CD4-positive, CD25-positive, alpha-beta regulatory T cell (primary cell): ENCODE data around the gene CNPY1. TPM values are rescaled to one million over a fixed set of nuclear protein-coding genes. Genes with fewer than 3 reads are reported as not detected.

Experiments used
- ATAC-seq, 2 donors: fragments of 150-1000 bp; cut with Tn5 transposase; one replicate each; pipeline ENCODE4 v1.10.0; 2021; ENCODE audit warnings: low read depth in 2 of 2, moderate number of reproducible peaks in 2 of 2, moderate library complexity in 1 of 2
- DNase-seq, 3 donors: peaks; one replicate each; pipeline versions ENCODE4 v3.0.0 to v3.0.0-alpha.2; 2012 to 2022; ENCODE audit warnings: mixed read lengths in 1 of 3
- H3K27ac ChIP-seq: one replicate; pipeline ENCODE4 v1.7.0; 2013; ENCODE audit warnings: mild to moderate bottlenecking, low read length; ENCODE audit not compliant: insufficient read depth, poor library complexity, severe bottlenecking
- H3K27me3 ChIP-seq: one replicate; pipeline ENCODE4 v1.7.0; 2013; ENCODE audit warnings: low read length; ENCODE audit not compliant: control insufficient read depth, insufficient read depth
- H3K36me3 ChIP-seq: one replicate; pipeline ENCODE4 v1.7.0; 2013; ENCODE audit warnings: mild to moderate bottlenecking, low read length, moderate library complexity; ENCODE audit not compliant: control insufficient read depth, insufficient read depth
- H3K4me1 ChIP-seq: 2 replicates; pipeline ENCODE4 v1.7.0; 2013; ENCODE audit warnings: mild to moderate bottlenecking, low read length; ENCODE audit not compliant: insufficient read depth, control insufficient read depth, poor library complexity, severe bottlenecking
- H3K4me3 ChIP-seq: one replicate; pipeline ENCODE4 v1.7.0; 2013; ENCODE audit warnings: low read depth, mild to moderate bottlenecking, low read length, moderate library complexity
- H3K9me3 ChIP-seq, 2 experiments: 1 replicate in 1 of 2; 2 replicates in 1 of 2; pipeline ENCODE4 v1.7.0; 2013; ENCODE audit warnings: low read length in 2 of 2, mild to moderate bottlenecking in 1 of 2, moderate library complexity in 1 of 2; ENCODE audit not compliant: control insufficient read depth in 2 of 2
- H3K27ac Mint-ChIP-seq, 3 donors: one replicate each; pipeline ENCODE4 v1.8.0; 2020 to 2022; ENCODE audit warnings: mild to moderate bottlenecking in 3 of 3, mixed read lengths in 3 of 3, moderate library complexity in 2 of 3
- H3K27me3 Mint-ChIP-seq: one replicate; pipeline ENCODE4 v1.8.0; 2022; ENCODE audit warnings: mild to moderate bottlenecking, mixed read lengths
- H3K36me3 Mint-ChIP-seq: one replicate; pipeline ENCODE4 v1.8.0; 2020; ENCODE audit warnings: mixed read lengths
- H3K4me1 Mint-ChIP-seq, 4 donors: one replicate each; pipeline ENCODE4 v1.8.0; 2020 to 2022; ENCODE audit warnings: mixed read lengths in 4 of 4, mild to moderate bottlenecking in 1 of 4
- H3K4me3 Mint-ChIP-seq, 4 donors: one replicate each; pipeline ENCODE4 v1.8.0; 2020 to 2022; ENCODE audit warnings: mild to moderate bottlenecking in 4 of 4, mixed read lengths in 4 of 4, moderate library complexity in 3 of 4
- H3K9me3 Mint-ChIP-seq, 7 donors: one replicate each; pipeline ENCODE4 v1.8.0; 2020 to 2022; ENCODE audit warnings: mixed read lengths in 7 of 7, mild to moderate bottlenecking in 3 of 7, moderate library complexity in 2 of 7
- polyA plus RNA-seq, 4 donors: library from polyadenylated mRNA; unstranded; fragments of 300-500 nt; fragmentation: Illumina TruSeq; gene quantifications; one replicate each; pipeline ENCODE4 v1.2.3, GENCODE V29; 2021
- total RNA-seq: library from RNA; stranded (reverse); gene quantifications from one replicate; pipeline ENCODE4 v1.2.3, GENCODE V29; 2022

CNPY1 gene
- total and polyA plus RNA-seq, 5 donors from 2014 or later = not detected

DNA sequence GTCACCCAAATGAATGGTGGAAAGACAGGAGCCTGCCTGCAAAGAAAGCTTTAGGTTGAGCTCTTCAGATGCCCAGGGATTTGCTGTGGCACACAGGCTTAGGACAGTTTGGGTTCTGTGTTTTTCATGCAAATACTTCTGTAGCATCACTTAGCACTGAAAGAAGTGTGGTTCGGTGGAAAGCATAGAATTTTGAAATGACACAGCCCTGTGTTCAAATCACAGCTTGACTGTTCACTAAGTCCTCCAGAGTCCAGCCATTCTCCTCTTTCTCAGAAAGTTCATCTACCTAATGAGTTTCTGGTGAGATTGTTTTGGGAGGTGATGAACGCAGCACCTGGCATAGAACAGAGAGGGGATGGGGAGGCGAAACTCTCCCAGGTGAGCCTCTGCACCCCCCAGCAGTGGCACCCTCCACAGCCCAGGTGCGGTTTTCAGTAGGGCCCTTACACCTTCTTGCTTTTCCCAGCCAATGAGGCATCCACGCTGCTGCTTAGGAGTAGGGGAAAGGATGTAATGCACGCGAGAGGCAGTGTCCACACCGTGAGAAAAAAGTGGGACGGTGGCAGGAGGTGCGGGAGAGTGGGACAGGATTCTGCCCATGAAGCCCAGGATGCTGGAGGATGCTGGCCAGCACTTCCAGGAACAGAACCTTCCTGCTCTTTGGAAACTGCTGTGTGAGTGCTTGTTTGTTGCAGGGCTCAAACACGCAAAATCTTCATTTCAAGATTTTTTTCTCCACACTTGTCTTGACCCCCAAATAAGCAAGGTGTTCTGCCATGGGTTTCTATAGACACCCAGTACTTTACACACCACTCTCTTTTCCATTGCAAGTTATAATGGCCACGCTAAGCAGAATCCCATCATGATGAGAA lies 76.8 kb downstream of the CNPY1 start:
- Histone ChIP-seq H3K4me3 (no peak overlapping the region), H3K4me1 (peaks cover 24% of the 10 kb centered on the region), H3K9me3 (no peaks in the 10 kb centered on the region), H3K36me3 (no peaks in the 10 kb centered on the region), H3K27me3 (peaks cover 41% of the 10 kb centered on the region), H3K27ac (no peak overlapping the region)
- Mint-ChIP-seq H3K4me1 (peaks cover 0 to 26% (median 1%) of the 10 kb centered on the region in 4 donors), H3K4me3 (peak overlapping the region in 1 of 4 donors; percentile 35), H3K36me3 (no peaks in the 10 kb centered on the region), H3K9me3 (peaks cover 0 to 3% (median 0%) of the 10 kb centered on the region in 7 donors), H3K27me3 (peaks cover 86% of the 10 kb centered on the region), H3K27ac (no peak overlapping the region)
- no peak for DNase-seq
- no peak for ATAC-seq

DNA sequence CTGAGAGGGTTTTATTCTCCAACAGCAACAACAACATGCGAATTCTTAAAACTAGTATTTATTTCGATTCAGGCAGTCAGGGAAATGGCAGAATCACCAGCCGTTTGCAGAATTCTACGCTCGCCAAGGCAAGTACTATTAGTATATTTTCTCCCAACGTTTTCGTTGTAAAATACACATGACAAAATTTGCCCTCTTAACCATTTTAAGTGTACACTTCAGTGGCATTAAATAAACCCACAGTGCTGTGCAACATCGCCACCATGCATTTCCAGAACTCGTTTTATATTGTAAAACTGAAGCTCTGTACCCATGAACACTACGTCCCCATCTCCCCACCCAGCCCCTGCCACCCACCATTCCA lies 77.6 kb downstream of the CNPY1 start:
- Histone ChIP-seq H3K27ac (no peak overlapping the region), H3K9me3 (no peaks in the 10 kb centered on the region), H3K4me3 (no peak overlapping the region), H3K4me1 (peaks cover 24% of the 10 kb centered on the region), H3K36me3 (no peaks in the 10 kb centered on the region), H3K27me3 (peaks cover 38% of the 10 kb centered on the region)
- H3K27me3 Mint-ChIP-seq = peaks cover 86% of the 10 kb centered on the region
- DNase-seq = no peak
- H3K4me3 Mint-ChIP-seq = peak overlapping the region in 1 of 4 donors; percentile 35
- H3K36me3 Mint-ChIP-seq = no peaks in the 10 kb centered on the region
- peaks cover 0 to 26% (median 3%) of the 10 kb centered on the region in 4 donors for H3K4me1 Mint-ChIP-seq
- H3K27ac Mint-ChIP-seq = no peak overlapping the region
- no peak for ATAC-seq
- H3K9me3 Mint-ChIP-seq = peaks cover 0 to 3% (median 0%) of the 10 kb centered on the region in 7 donors

DNA sequence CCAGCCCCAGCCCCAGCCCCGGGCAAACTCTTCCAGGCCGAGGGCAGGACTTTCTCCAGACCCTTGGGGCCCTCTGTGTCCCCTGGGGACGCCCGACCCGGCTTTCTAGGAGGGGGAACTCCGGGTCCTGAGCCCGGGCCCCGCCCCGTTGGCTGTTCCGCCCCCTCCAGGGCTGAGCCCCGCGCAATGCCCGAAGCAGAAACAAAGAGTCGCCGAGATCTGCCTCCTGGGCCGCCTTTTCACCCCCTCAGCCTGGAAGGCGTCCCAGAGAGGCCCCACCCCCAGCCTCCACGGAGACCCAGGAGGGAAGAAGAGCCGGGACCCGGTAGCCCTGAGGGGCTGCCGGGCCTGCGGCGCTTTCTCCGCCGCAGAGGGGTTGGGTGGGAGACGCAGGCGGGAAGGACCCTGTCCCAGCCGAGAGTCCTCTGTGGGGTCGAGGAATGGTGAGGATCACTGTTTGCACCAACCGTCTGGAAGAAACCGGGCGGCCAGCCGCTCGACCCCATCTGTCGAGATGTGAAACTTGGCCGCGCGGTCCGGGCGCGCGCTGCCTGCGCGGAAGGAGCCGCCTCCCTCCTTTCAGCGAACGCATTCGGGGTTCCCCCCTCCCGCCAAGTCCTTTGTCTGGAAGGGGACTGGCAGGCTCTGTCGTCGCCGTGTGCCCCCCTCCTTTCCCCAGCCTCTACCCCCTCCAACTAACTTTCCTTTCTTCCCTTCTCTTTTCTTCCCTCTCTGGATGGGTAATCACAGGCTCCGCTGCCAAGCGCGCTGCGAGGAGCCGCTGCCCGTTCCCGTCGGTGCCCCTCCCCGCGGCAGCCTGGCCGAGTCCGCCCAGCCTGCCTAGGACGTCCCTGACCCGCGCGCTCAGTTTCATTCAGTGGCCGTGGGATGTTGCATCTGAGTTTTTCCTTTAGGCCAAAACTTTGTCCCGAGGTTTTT lies 78.2 kb downstream of the CNPY1 start:
- ATAC-seq (no peak), DNase-seq (no peak)
- no peaks in the 10 kb centered on the region for H3K9me3 ChIP-seq
- no peak overlapping the region for H3K27ac Mint-ChIP-seq
- peaks cover 0 to 25% (median 4%) of the 10 kb centered on the region in 4 donors for H3K4me1 Mint-ChIP-seq
- no peaks in the 10 kb centered on the region for H3K36me3 ChIP-seq
- peaks cover 24% of the 10 kb centered on the region for H3K4me1 ChIP-seq
- H3K4me3 Mint-ChIP-seq = peak overlapping the region in 1 of 4 donors; percentile 61
- H3K9me3 Mint-ChIP-seq = peaks cover 0 to 3% (median 0%) of the 10 kb centered on the region in 7 donors
- H3K27ac ChIP-seq = no peak overlapping the region
- H3K4me3 ChIP-seq = no peak overlapping the region
- no peaks in the 10 kb centered on the region for H3K36me3 Mint-ChIP-seq
- peaks cover 86% of the 10 kb centered on the region for H3K27me3 Mint-ChIP-seq
- peaks cover 38% of the 10 kb centered on the region for H3K27me3 ChIP-seq

DNA sequence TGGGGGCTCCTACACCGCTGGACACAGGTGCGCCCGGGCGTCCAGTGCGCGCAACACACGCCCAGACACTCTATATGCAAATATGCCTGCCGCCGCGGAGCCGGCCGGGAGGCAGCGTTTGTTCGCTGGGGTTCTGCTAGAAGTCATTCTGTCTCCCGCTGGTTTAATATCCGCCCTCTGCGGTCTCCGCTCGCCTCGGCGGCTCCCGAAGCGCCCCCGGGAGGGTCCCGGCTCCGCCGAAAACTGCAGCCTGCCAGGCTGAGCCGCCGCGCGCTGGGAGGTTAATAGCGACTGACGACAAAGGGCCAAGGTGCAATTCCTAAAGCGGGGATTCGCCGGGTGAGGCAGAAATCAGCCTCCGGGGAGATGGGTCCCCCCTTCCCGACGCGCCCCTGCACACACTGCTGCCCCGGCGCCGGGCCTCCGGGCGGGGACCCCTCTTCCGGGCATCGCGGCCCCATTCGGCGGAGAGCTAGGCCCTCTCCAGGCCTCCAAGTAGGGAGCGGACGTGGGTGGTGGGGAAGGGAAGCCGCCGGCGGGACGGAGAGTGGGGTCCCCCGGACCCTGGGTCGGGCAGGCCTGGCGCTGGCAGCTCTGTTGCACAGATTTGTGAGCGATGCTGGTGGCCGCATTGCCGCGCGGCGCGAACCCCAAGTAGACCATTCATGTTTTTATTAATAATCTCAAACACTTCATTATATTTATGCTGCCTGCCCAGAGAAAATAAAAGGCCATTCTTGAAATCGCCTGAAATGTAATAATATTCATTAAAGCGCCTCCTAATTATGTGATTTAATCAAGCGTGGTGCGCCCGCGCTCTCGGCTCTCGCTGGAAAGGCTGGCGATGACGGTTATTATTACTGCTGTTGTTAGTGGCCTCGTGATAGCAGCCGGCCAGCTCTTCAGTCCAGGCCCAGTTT lies 79.3 kb downstream of the CNPY1 start:
- H3K4me3 ChIP-seq = no peak overlapping the region
- H3K4me1 ChIP-seq = peaks cover 24% of the 10 kb centered on the region
- no peaks in the 10 kb centered on the region for H3K9me3 ChIP-seq
- Mint-ChIP-seq H3K27ac (no peak overlapping the region), H3K9me3 (peaks cover 0 to 3% (median 0%) of the 10 kb centered on the region in 7 donors), H3K36me3 (no peaks in the 10 kb centered on the region), H3K27me3 (peaks cover 88% of the 10 kb centered on the region), H3K4me3 (peak overlapping the region in 2 of 4 donors; percentile 11 to 61), H3K4me1 (peaks cover 0 to 24% (median 4%) of the 10 kb centered on the region in 4 donors)
- peaks cover 34% of the 10 kb centered on the region for H3K27me3 ChIP-seq
- H3K36me3 ChIP-seq = no peaks in the 10 kb centered on the region
- no peak overlapping the region for H3K27ac ChIP-seq
- DNase-seq = peak in 1 of 3 donors; percentile 32
- no peak for ATAC-seq

DNA sequence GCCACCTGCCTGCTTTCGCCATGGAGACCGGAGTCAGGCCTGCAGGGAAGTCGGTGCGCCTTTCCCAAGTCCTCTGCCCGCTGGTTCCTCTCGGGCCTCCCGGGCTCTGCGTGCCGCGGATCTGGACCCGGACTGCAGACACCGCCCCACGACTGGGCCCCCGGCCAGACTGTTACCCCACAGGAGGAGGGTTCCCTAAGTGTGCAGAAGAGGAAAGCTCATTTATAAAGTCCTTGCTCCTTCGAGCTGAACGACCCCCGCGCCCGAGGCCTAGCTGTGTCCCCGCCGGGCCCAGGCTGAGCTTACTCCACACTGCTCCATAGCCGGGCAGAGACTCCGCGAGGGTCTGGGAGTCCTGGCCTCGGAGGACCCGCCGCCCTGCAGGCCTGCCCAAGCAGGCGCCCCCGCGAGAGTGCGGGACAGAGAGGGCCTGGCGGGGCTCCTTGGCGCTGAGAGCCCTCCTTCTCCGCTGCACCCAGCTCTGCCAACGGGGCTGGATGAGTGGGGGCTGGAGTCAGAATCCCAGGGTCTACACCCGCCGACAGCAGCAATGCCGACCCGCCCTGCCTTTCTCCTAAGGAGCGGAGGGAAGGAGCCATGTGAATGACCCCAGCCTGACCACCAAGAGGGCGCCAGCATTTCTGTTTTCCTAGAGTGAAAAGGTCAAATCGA lies 80.1 kb downstream of the CNPY1 start:
- Mint-ChIP-seq H3K27ac (no peak overlapping the region), H3K36me3 (no peaks in the 10 kb centered on the region), H3K4me1 (peaks cover 0 to 23% (median 3%) of the 10 kb centered on the region in 4 donors), H3K9me3 (peaks cover 0 to 4% (median 0%) of the 10 kb centered on the region in 7 donors), H3K27me3 (peaks cover 92% of the 10 kb centered on the region), H3K4me3 (peak overlapping the region in 2 of 4 donors; percentile 11 to 51)
- DNase-seq (no peak), ATAC-seq (no peak)
- Histone ChIP-seq H3K4me1 (peaks cover 24% of the 10 kb centered on the region), H3K36me3 (no peaks in the 10 kb centered on the region), H3K9me3 (no peaks in the 10 kb centered on the region), H3K27me3 (peaks cover 35% of the 10 kb centered on the region), H3K4me3 (no peak overlapping the region), H3K27ac (no peak overlapping the region)

DNA sequence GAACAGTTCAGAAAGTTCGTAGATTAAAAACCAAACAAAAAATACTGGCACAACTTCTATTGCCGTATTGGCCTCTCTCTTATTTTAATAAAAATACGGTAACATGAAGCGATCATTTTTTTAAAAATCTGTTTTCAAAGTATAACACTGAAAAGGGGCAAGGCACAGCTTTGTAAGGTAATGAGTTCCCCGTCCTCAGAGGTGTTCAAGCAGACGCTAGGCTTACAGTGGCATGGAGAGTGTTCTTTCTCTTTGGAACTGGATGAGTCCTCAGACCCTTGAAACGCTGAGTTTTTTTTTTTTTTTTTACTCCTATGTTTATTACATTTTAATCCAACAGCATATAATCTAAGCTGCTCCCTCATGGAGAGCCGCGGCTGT lies 80.6 kb downstream of the CNPY1 start:
- H3K27me3 Mint-ChIP-seq = peaks cover 92% of the 10 kb centered on the region
- Histone ChIP-seq H3K27me3 (peaks cover 39% of the 10 kb centered on the region), H3K27ac (no peak overlapping the region), H3K36me3 (no peaks in the 10 kb centered on the region), H3K4me1 (peaks cover 24% of the 10 kb centered on the region), H3K4me3 (no peak overlapping the region), H3K9me3 (no peaks in the 10 kb centered on the region)
- peak overlapping the region in 1 of 4 donors; percentile 51 for H3K4me3 Mint-ChIP-seq
- H3K27ac Mint-ChIP-seq = no peak overlapping the region
- peaks cover 0 to 19% (median 2%) of the 10 kb centered on the region in 4 donors for H3K4me1 Mint-ChIP-seq
- ATAC-seq = no peak
- DNase-seq = no peak
- no peaks in the 10 kb centered on the region for H3K36me3 Mint-ChIP-seq
- peaks cover 0 to 4% (median 0%) of the 10 kb centered on the region in 7 donors for H3K9me3 Mint-ChIP-seq
